ENCODE data around the gene HIBADH.
"Not testable (repeated sequence)": the region's sequence is repeated elsewhere in the genome, so short reads cannot be mapped to it uniquely, and the experiment has no call there.

The HIBADH gene

GRCh38 chr7:27533652-27534081, 129.0 kb downstream of the HIBADH start:
- DNase-seq: no peak

GRCh38 chr7:27532314-27532713, 130.4 kb downstream of the HIBADH start:
- no peak for DNase-seq

GRCh38 chr7:27527348-27527714, 135.4 kb downstream of the HIBADH start:
- no peak for DNase-seq

- no peak for DNase-seq
Observed at GRCh38 chr7:27526611-27527347, 135.9 kb downstream of the HIBADH start.

- DNase-seq: no peak
Observed at GRCh38 chr7:27526131-27526530, 136.6 kb downstream of the HIBADH start.

- DNase-seq: no peak
Observed at GRCh38 chr7:27523321-27523720, 139.4 kb downstream of the HIBADH start.

- DNase-seq: no peak
Observed at GRCh38 chr7:27522566-27522965, 140.1 kb downstream of the HIBADH start.

GRCh38 chr7:27520815-27521790, 141.6 kb downstream of the HIBADH start:
- no peak for DNase-seq

GRCh38 chr7:27519793-27520469, 142.8 kb downstream of the HIBADH start:
- DNase-seq: no peak

GRCh38 chr7:27518561-27519350, 143.9 kb downstream of the HIBADH start:
- no peak for DNase-seq

- no peak for DNase-seq
Observed at GRCh38 chr7:27516421-27516820, 146.3 kb downstream of the HIBADH start.

GRCh38 chr7:27515933-27516332, 146.8 kb downstream of the HIBADH start:
- DNase-seq: no peak

GRCh38 chr7:27514861-27515260, 147.8 kb downstream of the HIBADH start:
- DNase-seq: no peak

- no peak for DNase-seq
Observed at GRCh38 chr7:27513885-27514284, 148.8 kb downstream of the HIBADH start.

GRCh38 chr7:27511370-27511769, 151.3 kb downstream of the HIBADH start:
- DNase-seq: not testable (repeated sequence)

GRCh38 chr7:27510541-27510940, 152.1 kb downstream of the HIBADH start:
- no peak for DNase-seq

- DNase-seq: not testable (repeated sequence)
Observed at GRCh38 chr7:27501879-27502278, 160.8 kb downstream of the HIBADH start.

- DNase-seq: no peak
Observed at GRCh38 chr7:27501001-27501400, 161.7 kb downstream of the HIBADH start.

GRCh38 chr7:27492224-27492623, 170.5 kb downstream of the HIBADH start:
- no peak for DNase-seq

GRCh38 chr7:27491534-27491933, 171.1 kb downstream of the HIBADH start:
- no peak for DNase-seq

- DNase-seq: no peak
Observed at GRCh38 chr7:27487509-27487908, 175.2 kb downstream of the HIBADH start.

GRCh38 chr7:27484451-27484850, 178.2 kb downstream of the HIBADH start:
- no peak for DNase-seq

Measured in hippocampal formation (tissue), 2 donors.